ENCODE results near the gene CHST4. TPM values are rescaled to one million over a fixed set of nuclear protein-coding genes. Genes with fewer than 3 reads are reported as not detected.
A peak's percentile ranks its signal among the peaks of the same experiment; 100 is the strongest.

The CHST4 gene
- total RNA-seq, 1 donor from 2014 or later: not detected

DNA sequence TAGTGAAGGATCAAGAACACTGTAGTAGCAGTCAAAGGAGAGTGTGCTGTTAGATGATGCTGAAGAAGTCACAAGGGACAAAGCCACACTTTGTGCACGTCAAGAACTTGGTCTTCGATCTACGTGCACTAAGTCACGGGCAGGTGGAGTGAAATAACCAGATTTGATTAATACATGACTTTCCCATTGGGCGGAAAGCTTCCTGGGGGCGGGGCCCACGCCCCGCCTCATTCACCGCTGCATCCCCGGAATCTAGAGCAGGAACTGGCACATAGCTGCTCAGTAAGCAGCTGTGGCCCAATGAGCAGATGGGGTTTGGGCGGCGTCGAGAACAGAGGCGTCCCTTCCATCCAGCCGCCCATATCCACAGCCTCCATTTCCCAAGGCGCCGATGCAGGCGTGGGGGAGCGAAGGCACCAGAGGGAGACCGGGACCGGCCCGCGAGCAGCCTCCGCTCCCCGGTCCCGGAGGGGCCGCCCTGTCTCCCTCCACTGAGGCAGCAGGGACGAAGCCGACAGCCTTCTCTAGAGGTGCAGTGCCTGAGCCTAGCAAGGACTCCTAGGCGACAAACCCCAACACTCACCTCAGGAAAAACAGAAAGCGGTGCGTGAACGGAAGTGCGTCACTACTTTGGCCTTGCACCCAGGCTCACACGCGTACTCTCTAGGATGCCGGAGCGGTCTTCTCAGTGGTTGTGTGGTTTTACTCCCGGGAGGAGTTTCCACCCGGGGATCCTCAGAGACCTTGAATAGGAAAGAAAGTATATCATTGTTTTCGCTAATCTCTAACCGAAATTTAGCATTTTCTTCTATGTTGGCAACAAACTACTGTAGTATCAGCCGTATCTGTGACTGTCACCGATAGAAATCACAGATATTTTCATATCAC, 42.0 kb upstream of the CHST4 start:
- no peaks in the 10 kb centered on the region for H3K36me3 Mint-ChIP-seq (ENCODE audit: low read depth)
- no peaks in the 10 kb centered on the region for H3K9me3 Mint-ChIP-seq (ENCODE audit: low read depth)
- peaks cover 5% of the 10 kb centered on the region for H3K27me3 Mint-ChIP-seq (ENCODE audit: low read depth)
- peak overlapping the region; percentile 90 for H3K27ac Mint-ChIP-seq (ENCODE audit: unreplicated experiment)
- DNase-seq (ENCODE audit: low spot score): no peak
- H3K4me3 Mint-ChIP-seq (ENCODE audit: unreplicated experiment): peak overlapping the region; percentile 80
- TF ChIP-seq, protein P1, sequence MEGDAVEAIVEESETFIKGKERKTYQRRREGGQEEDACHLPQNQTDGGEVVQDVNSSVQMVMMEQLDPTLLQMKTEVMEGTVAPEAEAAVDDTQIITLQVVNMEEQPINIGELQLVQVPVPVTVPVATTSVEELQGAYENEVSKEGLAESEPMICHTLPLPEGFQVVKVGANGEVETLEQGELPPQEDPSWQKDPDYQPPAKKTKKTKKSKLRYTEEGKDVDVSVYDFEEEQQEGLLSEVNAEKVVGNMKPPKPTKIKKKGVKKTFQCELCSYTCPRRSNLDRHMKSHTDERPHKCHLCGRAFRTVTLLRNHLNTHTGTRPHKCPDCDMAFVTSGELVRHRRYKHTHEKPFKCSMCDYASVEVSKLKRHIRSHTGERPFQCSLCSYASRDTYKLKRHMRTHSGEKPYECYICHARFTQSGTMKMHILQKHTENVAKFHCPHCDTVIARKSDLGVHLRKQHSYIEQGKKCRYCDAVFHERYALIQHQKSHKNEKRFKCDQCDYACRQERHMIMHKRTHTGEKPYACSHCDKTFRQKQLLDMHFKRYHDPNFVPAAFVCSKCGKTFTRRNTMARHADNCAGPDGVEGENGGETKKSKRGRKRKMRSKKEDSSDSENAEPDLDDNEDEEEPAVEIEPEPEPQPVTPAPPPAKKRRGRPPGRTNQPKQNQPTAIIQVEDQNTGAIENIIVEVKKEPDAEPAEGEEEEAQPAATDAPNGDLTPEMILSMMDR (IDR thresholded peaks at IDR 0.05): peak; percentile 25
- peaks cover 14% of the 10 kb centered on the region for H3K4me1 Mint-ChIP-seq (ENCODE audit: low read depth)

- H3K4me3 Mint-ChIP-seq (ENCODE audit: unreplicated experiment): no peak within 1 kb of the TSS
- no peaks in the 10 kb centered on the region for H3K36me3 Mint-ChIP-seq (ENCODE audit: low read depth)
- peaks cover 9% of the 10 kb centered on the region for H3K27me3 Mint-ChIP-seq (ENCODE audit: low read depth)
- no peaks in the 10 kb centered on the region for H3K9me3 Mint-ChIP-seq (ENCODE audit: low read depth)
- TF ChIP-seq, protein P1 (IDR thresholded peaks at IDR 0.05): no peak
- DNase-seq (ENCODE audit: low spot score): no peak
- H3K27ac Mint-ChIP-seq (ENCODE audit: unreplicated experiment): no peak within 1 kb of the TSS
- peaks cover 6% of the 10 kb centered on the region for H3K4me1 Mint-ChIP-seq (ENCODE audit: low read depth)
Measured at GRCh38 chr16:71489122-71489521, 37.1 kb upstream of the CHST4 start, which contains the start of gene ZNF19. Gene ZNF19, minus strand, starts transcription at chr16:71489324. Its CDS starts 7,210 bp downstream, at chr16:71482114.

GRCh38 chr16:71490361-71490760, 35.9 kb upstream of the CHST4 start:
- Mint-ChIP-seq H3K4me3 (ENCODE audit: unreplicated experiment) (no peak overlapping the region), H3K27me3 (ENCODE audit: low read depth) (peaks cover 9% of the 10 kb centered on the region), H3K36me3 (ENCODE audit: low read depth) (no peaks in the 10 kb centered on the region), H3K4me1 (ENCODE audit: low read depth) (no peaks in the 10 kb centered on the region), H3K27ac (ENCODE audit: unreplicated experiment) (no peak overlapping the region), H3K9me3 (ENCODE audit: low read depth) (no peaks in the 10 kb centered on the region)
- TF ChIP-seq, protein P1 (IDR thresholded peaks at IDR 0.05): no peak
- no peak for DNase-seq (ENCODE audit: low spot score)

DNA sequence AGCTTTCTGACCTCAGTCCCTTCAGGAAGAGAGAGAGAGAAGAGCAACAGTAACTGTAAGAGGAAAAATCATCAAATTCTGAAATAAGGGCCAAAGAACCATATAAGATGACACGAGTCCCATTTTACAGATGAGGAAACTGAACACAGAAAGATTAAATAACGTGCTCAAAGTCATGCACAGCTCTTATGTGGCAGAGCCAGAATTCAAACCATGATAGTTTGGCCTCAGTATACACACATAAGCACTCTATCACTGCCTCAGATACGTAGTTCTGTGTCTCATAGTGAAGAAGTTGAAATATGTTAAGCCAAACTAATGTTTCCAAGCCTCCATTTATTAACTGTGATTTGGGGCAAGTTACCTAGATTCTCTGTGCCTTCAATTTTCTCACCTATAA, 35.2 kb upstream of the CHST4 start:
- Mint-ChIP-seq H3K4me1 (ENCODE audit: low read depth) (no peaks in the 10 kb centered on the region), H3K9me3 (ENCODE audit: low read depth) (no peaks in the 10 kb centered on the region), H3K4me3 (ENCODE audit: unreplicated experiment) (no peak overlapping the region), H3K27ac (ENCODE audit: unreplicated experiment) (no peak overlapping the region), H3K27me3 (ENCODE audit: low read depth) (peaks cover 9% of the 10 kb centered on the region), H3K36me3 (ENCODE audit: low read depth) (no peaks in the 10 kb centered on the region)
- TF ChIP-seq, protein P1 (IDR thresholded peaks at IDR 0.05): no peak
- DNase-seq (ENCODE audit: low spot score): no peak

DNA sequence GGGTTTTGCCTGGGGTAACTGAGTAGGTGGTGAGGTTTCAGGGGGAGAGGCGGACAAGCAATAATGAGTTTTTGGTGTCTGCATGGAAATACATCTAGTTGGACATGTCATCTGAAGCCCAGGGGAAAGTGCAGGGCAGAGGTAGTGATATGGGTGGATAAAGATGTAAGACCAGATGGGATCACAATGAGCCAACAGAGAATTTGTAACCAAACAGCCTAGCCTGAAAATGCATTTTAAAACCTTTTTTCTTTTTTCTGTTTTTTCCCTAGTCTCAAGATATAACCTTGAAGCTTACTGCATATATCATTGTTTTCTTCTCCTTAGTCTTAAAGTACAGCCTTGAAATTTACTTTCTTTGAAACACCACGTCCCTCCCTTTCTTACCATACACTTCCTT, 33.4 kb upstream of the CHST4 start:
- DNase-seq (ENCODE audit: low spot score): no peak
- Mint-ChIP-seq H3K9me3 (ENCODE audit: low read depth) (no peaks in the 10 kb centered on the region), H3K27me3 (ENCODE audit: low read depth) (peaks cover 6% of the 10 kb centered on the region), H3K4me3 (ENCODE audit: unreplicated experiment) (no peak overlapping the region), H3K27ac (ENCODE audit: unreplicated experiment) (no peak overlapping the region), H3K36me3 (ENCODE audit: low read depth) (no peaks in the 10 kb centered on the region), H3K4me1 (ENCODE audit: low read depth) (no peaks in the 10 kb centered on the region)
- TF ChIP-seq, protein P1 (IDR thresholded peaks at IDR 0.05): no peak
